Liver (tissue), 9 donors: Measurements from ENCODE around the gene PINK1. TPM values are rescaled to one million over a fixed set of nuclear protein-coding genes. Genes with fewer than 3 reads are reported as not detected.

ENCODE experiments used
- DNase-seq: peaks from one replicate; pipeline ENCODE4 v3.0.0-alpha.2; 2017; ENCODE audit warnings: low spot score
- H3K27ac ChIP-seq, 2 donors: one replicate each; pipeline ENCODE4 v1.7.0; 2013; ENCODE audit warnings: inconsistent platforms in 2 of 2, low read length in 2 of 2, control low read depth in 1 of 2, low read depth in 1 of 2, mild to moderate bottlenecking in 1 of 2
- H3K27me3 ChIP-seq, 4 donors: one replicate each; pipeline versions ENCODE4 v1.6.1 to v1.7.0; 2013; ENCODE audit warnings: low read length in 3 of 4, inconsistent platforms in 1 of 4, mild to moderate bottlenecking in 1 of 4, moderate library complexity in 1 of 4; ENCODE audit not compliant: control insufficient read depth in 4 of 4, insufficient read depth in 4 of 4
- H3K36me3 ChIP-seq, 4 donors: one replicate each; pipeline versions ENCODE4 v1.6.1 to v1.7.0; 2013; ENCODE audit warnings: low read length in 3 of 4, mild to moderate bottlenecking in 3 of 4, low read depth in 1 of 4, moderate library complexity in 1 of 4; ENCODE audit not compliant: control insufficient read depth in 4 of 4, insufficient read depth in 3 of 4
- H3K4me1 ChIP-seq, 4 donors: one replicate each; pipeline versions ENCODE4 v1.6.1 to v1.7.0; 2013; ENCODE audit warnings: low read length in 3 of 4, mild to moderate bottlenecking in 3 of 4, moderate library complexity in 1 of 4; ENCODE audit not compliant: control insufficient read depth in 4 of 4, insufficient read depth in 4 of 4
- H3K4me3 ChIP-seq, 3 donors: one replicate each; pipeline versions ENCODE4 v1.6.1 to v1.7.0; 2013; ENCODE audit warnings: low read length in 3 of 3, control low read depth in 1 of 3, low read depth in 1 of 3, mild to moderate bottlenecking in 1 of 3
- H3K9ac ChIP-seq, 2 donors: one replicate each; pipeline ENCODE4 v1.7.0; 2013; ENCODE audit warnings: low read length in 2 of 2, mild to moderate bottlenecking in 2 of 2, moderate library complexity in 2 of 2, control low read depth in 1 of 2, low read depth in 1 of 2
- H3K9me3 ChIP-seq, 4 donors: one replicate each; pipeline versions ENCODE4 v1.6.1 to v1.7.0; 2013; ENCODE audit warnings: low read length in 3 of 4; ENCODE audit not compliant: control insufficient read depth in 4 of 4
- ATF3 ChIP-seq: IDR thresholded peaks from 2 replicates; pipeline ENCODE4 v1.6.1; 2016; ENCODE audit warnings: antibody characterized with exemption
- CTCF ChIP-seq: fragments of 150-350 bp; IDR thresholded peaks from 2 replicates; pipeline ENCODE4 v1.5.1; 2017; ENCODE audit warnings: improper control_type of control experiment, low read depth, low read length; ENCODE audit not compliant: missing input control
- EGR1 ChIP-seq, 2 donors: IDR thresholded peaks; 2 replicates each; pipeline ENCODE4 v1.6.1; 2016 to 2018; ENCODE audit warnings: antibody characterized with exemption in 2 of 2, low read depth in 2 of 2
- FOXA1 ChIP-seq: IDR thresholded peaks from 2 replicates; pipeline ENCODE4 v1.6.1; 2016; ENCODE audit warnings: antibody characterized with exemption
- FOXA2 ChIP-seq: IDR thresholded peaks from 2 replicates; pipeline ENCODE4 v1.6.1; 2016; ENCODE audit warnings: antibody characterized with exemption
- GABPA ChIP-seq, 2 donors: IDR thresholded peaks in 1 of 2; conservative IDR thresholded peaks in 1 of 2; 2 replicates each; pipeline ENCODE4 v1.6.1; 2016; ENCODE audit warnings: antibody characterized with exemption in 2 of 2, mild to moderate bottlenecking in 1 of 2, moderate library complexity in 1 of 2
- HNF4A ChIP-seq, 2 donors: conservative IDR thresholded peaks; 2 replicates each; pipeline ENCODE4 v1.6.1; 2016; ENCODE audit warnings: antibody characterized with exemption in 2 of 2, mild to moderate bottlenecking in 2 of 2
- HNF4G ChIP-seq: IDR thresholded peaks from 2 replicates; pipeline ENCODE4 v1.6.1; 2016; ENCODE audit warnings: antibody characterized with exemption
- JUND ChIP-seq, 2 donors: IDR thresholded peaks; 2 replicates each; pipeline ENCODE4 v1.6.1; 2016; ENCODE audit warnings: antibody characterized with exemption in 2 of 2
- MAX ChIP-seq: IDR thresholded peaks from 2 replicates; pipeline ENCODE4 v1.6.1; 2016; ENCODE audit warnings: antibody characterized with exemption
- NR2F2 ChIP-seq: IDR thresholded peaks from 2 replicates; pipeline ENCODE4 v1.6.1; 2016; ENCODE audit warnings: antibody characterized with exemption
- RAD21 ChIP-seq, 2 donors: IDR thresholded peaks; 2 replicates each; pipeline ENCODE4 v1.6.1; 2016; ENCODE audit warnings: antibody characterized with exemption in 2 of 2, mild to moderate bottlenecking in 2 of 2
- REST ChIP-seq: IDR thresholded peaks from 2 replicates; pipeline ENCODE4 v1.6.1; 2016; ENCODE audit warnings: antibody characterized with exemption, mild to moderate bottlenecking
- RXRA ChIP-seq, 2 donors: IDR thresholded peaks; 2 replicates each; pipeline ENCODE4 v1.6.1; 2017 to 2018; ENCODE audit warnings: antibody characterized with exemption in 2 of 2, mild to moderate bottlenecking in 1 of 2
- SP1 ChIP-seq: IDR thresholded peaks from 2 replicates; pipeline ENCODE4 v1.6.1; 2018; ENCODE audit warnings: antibody characterized with exemption, mild to moderate bottlenecking
- TAF1 ChIP-seq: conservative IDR thresholded peaks from 2 replicates; pipeline ENCODE4 v1.6.1; 2016; ENCODE audit warnings: antibody characterized with exemption, mild to moderate bottlenecking
- WGBS: extraction: QIAGEN DNeasy Blood & Tissue Kit; methylation state at CpG from one replicate; pipeline ENCODE4 v1.1.7; 2013; 5-methylcytosine and 5-hydroxymethylcytosine counted together
- polyA plus RNA-seq, 2 donors: library from polyadenylated mRNA; stranded (reverse) in 1 of 2; unstranded in 1 of 2; fragments of 200-250 nt in 1 of 2; fragments of >200 nt in 1 of 2; fragmentation: Nextera tagmentation in 1 of 2; extraction: Ambion mirVana in 1 of 2; gene quantifications; one replicate each; pipeline versions ENCODE4 v1.2.1 to v1.2.3, GENCODE V29; 2013 to 2015
- total RNA-seq, 2 donors: library from RNA; depleted of rRNA; stranded (reverse); fragments of >200 nt; gene quantifications; one replicate each; pipeline ENCODE4 v1.2.3, GENCODE V29; 2014
- donor health status: healthy.
- donor health status: healthy.
- donor health status: healthy.
- donor health status: healthy.
- donor health status: healthy.

The PINK1 gene
- total and polyA plus RNA-seq, 4 donors, result 52.7 to 118 (median 62.2) TPM

DNA sequence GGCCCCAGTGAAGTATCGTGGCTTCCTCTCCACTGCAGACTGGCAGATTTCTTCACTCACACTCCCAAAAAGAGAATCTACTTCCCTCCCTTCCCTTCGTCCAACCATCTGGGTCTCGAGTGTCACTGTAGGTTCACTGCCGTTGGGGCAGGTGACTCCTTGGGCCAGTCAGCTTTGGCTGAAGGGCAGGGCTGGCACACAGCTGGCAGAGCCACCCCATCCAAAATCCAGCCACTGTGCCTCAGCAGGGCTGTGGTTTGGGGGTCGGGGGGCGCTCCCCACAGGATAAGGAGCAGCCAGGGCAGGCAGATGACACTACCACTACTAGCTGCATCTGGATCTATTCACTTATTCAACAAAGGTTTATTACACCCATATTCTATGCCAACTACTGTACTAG is 9.8 kb downstream of the PINK1 start:
- no peak for DNase-seq
- H3K27me3 ChIP-seq, result no peaks in the 10 kb centered on the region
- no peaks in the 10 kb centered on the region for H3K4me1 ChIP-seq
- H3K27ac ChIP-seq, result no peak overlapping the region
- TF ChIP-seq SP1, result no peak
- no peak for TF ChIP-seq ATF3
- TF ChIP-seq CTCF, result no peak
- no peak for TF ChIP-seq JUND (IDR thresholded peaks at IDR 0.05)
- TF ChIP-seq GABPA (IDR thresholded peaks at IDR 0.05 in 1 of 2, conservative IDR thresholded peaks at IDR 0.05 in 1 of 2), result no peak
- TF ChIP-seq REST, result no peak
- no peak for TF ChIP-seq NR2F2
- no peak for TF ChIP-seq FOXA2
- no peak for TF ChIP-seq RAD21 (IDR thresholded peaks at IDR 0.05)
- no peak for TF ChIP-seq EGR1 (IDR thresholded peaks at IDR 0.05; ENCODE audit: low read depth in 2 of 2)
- TF ChIP-seq RXRA (IDR thresholded peaks at IDR 0.05), result no peak
- TF ChIP-seq TAF1, result no peak
- TF ChIP-seq HNF4A (conservative IDR thresholded peaks at IDR 0.05), result no peak
- TF ChIP-seq FOXA1, result no peak
- WGBS, result 79% methylated on average over 6 of the region's 6 CpGs
- peaks cover 6 to 59% (median 48%) of the 10 kb centered on the region in 4 donors for H3K36me3 ChIP-seq
- no peaks in the 10 kb centered on the region for H3K9me3 ChIP-seq
- H3K4me3 ChIP-seq, result no peak overlapping the region
- no peak overlapping the region for H3K9ac ChIP-seq

DNA sequence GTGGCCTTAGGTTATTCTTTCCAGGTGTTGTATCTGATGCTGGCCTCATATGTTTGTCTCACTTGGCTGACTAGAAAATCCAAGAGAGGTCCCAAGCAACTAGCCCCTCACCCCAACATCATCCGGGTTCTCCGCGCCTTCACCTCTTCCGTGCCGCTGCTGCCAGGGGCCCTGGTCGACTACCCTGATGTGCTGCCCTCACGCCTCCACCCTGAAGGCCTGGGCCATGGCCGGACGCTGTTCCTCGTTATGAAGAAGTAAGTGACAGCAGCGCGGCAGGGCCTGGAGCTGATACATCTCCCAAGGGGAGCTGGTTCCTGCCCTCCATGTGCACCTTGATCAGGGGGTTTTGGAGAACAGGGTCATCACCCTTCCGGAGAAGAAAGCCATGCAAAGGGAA is 11.2 kb downstream of the PINK1 start:
- WGBS, result 95% methylated on average over 13 of the region's 13 CpGs
- H3K9me3 ChIP-seq, result no peaks in the 10 kb centered on the region
- TF ChIP-seq MAX (no peak), EGR1 (IDR thresholded peaks at IDR 0.05; ENCODE audit: low read depth in 2 of 2) (no peak), HNF4A (conservative IDR thresholded peaks at IDR 0.05) (no peak), HNF4G (no peak)

More for the DNA sequence above, 11.2 kb downstream of the PINK1 start:
- peaks cover 8 to 60% (median 49%) of the 10 kb centered on the region in 4 donors for H3K36me3 ChIP-seq
- no peak for DNase-seq
- H3K4me3 ChIP-seq, result no peak overlapping the region
- no peaks in the 10 kb centered on the region for H3K4me1 ChIP-seq
- H3K27me3 ChIP-seq, result no peaks in the 10 kb centered on the region
- no peak overlapping the region for H3K27ac ChIP-seq
- H3K9ac ChIP-seq, result no peak overlapping the region
